HEK293 (cell line): ENCODE results near the gene PRKAB2.

ENCODE experiments used
- CTCF ChIA-PET: fragments of 350-600 bp; formaldehyde crosslinking; extraction: SDS; loops from one replicate; lab custom pipeline; 2021; ENCODE audit warnings: antibody characterized with exemption; lab: Yijun Ruan, JAX
- POLR2A ChIA-PET: fragments of 300-600 bp; formaldehyde crosslinking; extraction: SDS; loops from one replicate; lab custom pipeline; 2020; ENCODE audit warnings: antibody characterized with exemption, inconsistent platforms; lab: Yijun Ruan, JAX
- H3K27ac ChIP-seq: fragments of 200-500 bp; sonication (Bioruptor generic); 2 replicates; pipeline ENCODE4 v1.5.1; 2014; ENCODE audit warnings: low read depth, low read length, control low read depth, inconsistent platforms; ENCODE audit errors: extremely low read depth
- H3K36me3 ChIP-seq, 2 experiments: fragments of 200-500 bp in 1 of 2; sonication (Bioruptor generic) in 1 of 2; 1 replicate in 1 of 2; 2 replicates in 1 of 2; pipeline ENCODE4 v1.5.1; 2014 to 2017; ENCODE audit warnings: inconsistent platforms in 2 of 2, low read length in 2 of 2; ENCODE audit not compliant: control insufficient read depth in 2 of 2, insufficient read depth in 1 of 2
- H3K4me1 ChIP-seq: fragments of 200-500 bp; sonication (Bioruptor generic); 2 replicates; pipeline ENCODE4 v1.5.1; 2014; ENCODE audit warnings: mild to moderate bottlenecking, low read length, inconsistent platforms; ENCODE audit not compliant: control insufficient read depth, insufficient read depth
- H3K4me3 ChIP-seq: 2 replicates; pipeline ENCODE4 v1.5.1; 2011; ENCODE audit warnings: low read depth, mild to moderate bottlenecking, control low read depth, low read length, moderate library complexity
- H3K9me3 ChIP-seq: fragments of 200-500 bp; sonication (Bioruptor generic); 2 replicates; pipeline ENCODE4 v1.5.1; 2014; ENCODE audit warnings: low read depth, low read length, inconsistent platforms; ENCODE audit not compliant: control insufficient read depth, insufficient read depth
- BCL11B ChIP-seq: fragments of 450-650 bp; formaldehyde crosslinking; IDR thresholded peaks from 2 replicates; pipeline ENCODE4 v1.5.1; 2016; ENCODE audit warnings: low read depth, missing biosample characterization, missing genetic modification characterization
- EGR2 ChIP-seq: fragments of 450-650 bp; formaldehyde crosslinking; IDR thresholded peaks from 2 replicates; pipeline ENCODE4 v1.5.1; 2016; ENCODE audit warnings: low read depth, missing biosample characterization, missing genetic modification characterization
- GLI4 ChIP-seq: fragments of 450-650 bp; formaldehyde crosslinking; IDR thresholded peaks from 2 replicates; pipeline ENCODE4 v1.5.1; 2016; ENCODE audit warnings: missing biosample characterization, missing genetic modification characterization
- GLIS1 ChIP-seq: fragments of 450-650 bp; formaldehyde crosslinking; IDR thresholded peaks from 2 replicates; pipeline ENCODE4 v1.5.1; 2016; ENCODE audit warnings: missing biosample characterization, missing genetic modification characterization
- KLF1 ChIP-seq: fragments of 450-650 bp; formaldehyde crosslinking; IDR thresholded peaks from 2 replicates; pipeline ENCODE4 v1.5.1; 2016; ENCODE audit warnings: missing biosample characterization, missing genetic modification characterization
- KLF10 ChIP-seq: fragments of 450-650 bp; IDR thresholded peaks from 2 replicates; pipeline ENCODE4 v1.5.1; 2018; ENCODE audit warnings: missing biosample characterization, mild to moderate bottlenecking, missing genetic modification characterization
- KLF8 ChIP-seq: fragments of 450-650 bp; formaldehyde crosslinking; IDR thresholded peaks from 2 replicates; pipeline ENCODE4 v1.5.1; 2016; ENCODE audit warnings: missing biosample characterization, missing genetic modification characterization
- SCRT2 ChIP-seq: fragments of 450-650 bp; formaldehyde crosslinking; IDR thresholded peaks from 2 replicates; pipeline ENCODE4 v1.5.1; 2016; ENCODE audit warnings: missing biosample characterization, missing genetic modification characterization
- ZBTB8A ChIP-seq: fragments of 450-650 bp; formaldehyde crosslinking; IDR thresholded peaks from 2 replicates; pipeline ENCODE4 v1.5.1; 2016; ENCODE audit warnings: missing biosample characterization, missing genetic modification characterization
- ZEB2 ChIP-seq: fragments of 450-650 bp; formaldehyde crosslinking; IDR thresholded peaks from 2 replicates; pipeline ENCODE4 v1.5.1; 2016; ENCODE audit warnings: missing biosample characterization, missing genetic modification characterization
- ZNF112 ChIP-seq: fragments of 450-650 bp; formaldehyde crosslinking; IDR thresholded peaks from 2 replicates; pipeline ENCODE4 v1.5.0; 2017; ENCODE audit warnings: missing biosample characterization, missing genetic modification characterization
- ZNF132 ChIP-seq: fragments of 450-650 bp; formaldehyde crosslinking; IDR thresholded peaks from 2 replicates; pipeline ENCODE4 v1.5.1; 2017; ENCODE audit warnings: missing biosample characterization, missing genetic modification characterization, borderline replicate concordance
- ZNF169 ChIP-seq: fragments of 450-650 bp; formaldehyde crosslinking; IDR thresholded peaks from 2 replicates; pipeline ENCODE4 v1.5.1; 2016; ENCODE audit warnings: missing biosample characterization, missing genetic modification characterization
- ZNF266 ChIP-seq: fragments of 450-650 bp; formaldehyde crosslinking; IDR thresholded peaks from 2 replicates; pipeline ENCODE4 v1.5.1; 2016; ENCODE audit warnings: missing biosample characterization, missing genetic modification characterization, low read depth
- ZNF404 ChIP-seq: fragments of 450-650 bp; formaldehyde crosslinking; IDR thresholded peaks from 2 replicates; pipeline ENCODE4 v1.5.1; 2017; ENCODE audit warnings: missing biosample characterization, missing genetic modification characterization
- ZNF510 ChIP-seq: fragments of 450-650 bp; formaldehyde crosslinking; IDR thresholded peaks from 2 replicates; pipeline ENCODE4 v1.5.1; 2018; ENCODE audit warnings: mild to moderate bottlenecking, missing genetic modification characterization, missing biosample characterization; ENCODE audit not compliant: insufficient replicate concordance
- ZNF544 ChIP-seq: fragments of 450-650 bp; formaldehyde crosslinking; IDR thresholded peaks from 2 replicates; pipeline ENCODE4 v1.5.0; 2017; ENCODE audit warnings: missing biosample characterization, missing genetic modification characterization
- ZNF560 ChIP-seq: fragments of 450-650 bp; formaldehyde crosslinking; IDR thresholded peaks from 2 replicates; pipeline ENCODE4 v1.5.1; 2017; ENCODE audit warnings: missing biosample characterization, missing genetic modification characterization, borderline replicate concordance
- ZNF585B ChIP-seq: fragments of 450-650 bp; formaldehyde crosslinking; IDR thresholded peaks from 2 replicates; pipeline ENCODE4 v1.5.1; 2016; ENCODE audit warnings: missing biosample characterization, missing genetic modification characterization
- ZNF658 ChIP-seq: fragments of 450-650 bp; formaldehyde crosslinking; IDR thresholded peaks from 2 replicates; pipeline ENCODE4; 2016; ENCODE audit warnings: missing biosample characterization, missing genetic modification characterization
- ZNF664 ChIP-seq: fragments of 450-650 bp; formaldehyde crosslinking; IDR thresholded peaks from 2 replicates; pipeline ENCODE4 v1.5.1; 2016; ENCODE audit warnings: missing biosample characterization, missing genetic modification characterization
- ZNF701 ChIP-seq: fragments of 450-650 bp; formaldehyde crosslinking; IDR thresholded peaks from 2 replicates; pipeline ENCODE4 v1.5.1; 2016; ENCODE audit warnings: missing biosample characterization, missing genetic modification characterization
- ZNF747 ChIP-seq: fragments of 450-650 bp; formaldehyde crosslinking; IDR thresholded peaks from 2 replicates; pipeline ENCODE4 v1.5.1; 2016; ENCODE audit warnings: missing biosample characterization, missing genetic modification characterization
- ZNF830 ChIP-seq: fragments of 450-650 bp; IDR thresholded peaks from 2 replicates; pipeline ENCODE4 v1.5.0; 2018; ENCODE audit warnings: missing biosample characterization, missing genetic modification characterization, low read depth, mild to moderate bottlenecking, moderate library complexity
- ZSCAN5A ChIP-seq: fragments of 450-650 bp; formaldehyde crosslinking; IDR thresholded peaks from 2 replicates; pipeline ENCODE4 v1.5.1; 2016; ENCODE audit warnings: missing biosample characterization, missing genetic modification characterization
- TF ChIP-seq, protein P1 (sequence below): fragments of 450-650 bp; formaldehyde crosslinking; IDR thresholded peaks from 2 replicates; pipeline ENCODE4 v1.5.1; 2016; ENCODE audit warnings: missing biosample characterization, missing genetic modification characterization
- TF ChIP-seq, protein P2 (sequence below): fragments of 450-650 bp; formaldehyde crosslinking; IDR thresholded peaks from 2 replicates; pipeline ENCODE4 v1.5.1; 2016; ENCODE audit warnings: missing biosample characterization, missing genetic modification characterization

PRKAB2 gene

GRCh38 chr1:147208619-147209018, 36.3 kb upstream of the PRKAB2 start:
- CTCF ChIA-PET, result no interaction called here

GRCh38 chr1:147207192-147207591, 34.9 kb upstream of the PRKAB2 start:
- no peak for TF ChIP-seq ZEB2 (tag by site-specific recombination)
- TF ChIP-seq ZNF747 (tag by site-specific recombination), result no peak
- no peaks in the 10 kb centered on the region for H3K9me3 ChIP-seq
- CTCF ChIA-PET, result no interaction called here
- H3K4me1 ChIP-seq, result no peaks in the 10 kb centered on the region
- POLR2A ChIA-PET, result no interaction called here
- H3K27ac ChIP-seq, result no peak overlapping the region
- H3K36me3 ChIP-seq, result no peaks in the 10 kb centered on the region
- H3K4me3 ChIP-seq, result no peak overlapping the region

More at GRCh38 chr1:147208619-147209018, 36.3 kb upstream of the PRKAB2 start:
- Histone ChIP-seq H3K27ac (no peak overlapping the region), H3K4me1 (no peaks in the 10 kb centered on the region), H3K4me3 (no peak overlapping the region), H3K9me3 (no peaks in the 10 kb centered on the region), H3K36me3 (no peaks in the 10 kb centered on the region)
- TF ChIP-seq GLIS1 (tag by site-specific recombination) (no peak), ZNF830 (tag by site-specific recombination) (no peak), KLF10 (tag by site-specific recombination) (no peak), GLI4 (tag by site-specific recombination) (no peak), ZNF664 (tag by site-specific recombination) (no peak), ZSCAN5A (tag by site-specific recombination) (no peak), ZNF585B (tag by site-specific recombination) (no peak), ZNF266 (tag by site-specific recombination) (no peak), ZNF132 (no peak), KLF8 (tag by site-specific recombination) (no peak), ZNF169 (tag by site-specific recombination) (no peak), BCL11B (no peak), EGR2 (tag by site-specific recombination) (no peak), SCRT2 (tag by site-specific recombination) (no peak), ZNF701 (tag by site-specific recombination) (no peak), ZNF510 (tag by site-specific recombination) (no peak), ZNF658 (tag by site-specific recombination) (no peak), ZNF112 (tag by site-specific recombination) (no peak)
- TF ChIP-seq, protein P1, sequence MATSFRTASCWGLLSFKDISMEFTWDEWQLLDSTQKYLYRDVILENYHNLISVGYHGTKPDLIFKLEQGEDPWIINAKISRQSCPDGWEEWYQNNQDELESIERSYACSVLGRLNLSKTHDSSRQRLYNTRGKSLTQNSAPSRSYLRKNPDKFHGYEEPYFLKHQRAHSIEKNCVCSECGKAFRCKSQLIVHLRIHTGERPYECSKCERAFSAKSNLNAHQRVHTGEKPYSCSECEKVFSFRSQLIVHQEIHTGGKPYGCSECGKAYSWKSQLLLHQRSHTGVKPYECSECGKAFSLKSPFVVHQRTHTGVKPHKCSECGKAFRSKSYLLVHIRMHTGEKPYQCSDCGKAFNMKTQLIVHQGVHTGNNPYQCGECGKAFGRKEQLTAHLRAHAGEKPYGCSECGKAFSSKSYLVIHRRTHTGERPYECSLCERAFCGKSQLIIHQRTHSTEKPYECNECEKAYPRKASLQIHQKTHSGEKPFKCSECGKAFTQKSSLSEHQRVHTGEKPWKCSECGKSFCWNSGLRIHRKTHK (tag by site-specific recombination), result no peak
- POLR2A ChIA-PET, result no interaction called here

DNA sequence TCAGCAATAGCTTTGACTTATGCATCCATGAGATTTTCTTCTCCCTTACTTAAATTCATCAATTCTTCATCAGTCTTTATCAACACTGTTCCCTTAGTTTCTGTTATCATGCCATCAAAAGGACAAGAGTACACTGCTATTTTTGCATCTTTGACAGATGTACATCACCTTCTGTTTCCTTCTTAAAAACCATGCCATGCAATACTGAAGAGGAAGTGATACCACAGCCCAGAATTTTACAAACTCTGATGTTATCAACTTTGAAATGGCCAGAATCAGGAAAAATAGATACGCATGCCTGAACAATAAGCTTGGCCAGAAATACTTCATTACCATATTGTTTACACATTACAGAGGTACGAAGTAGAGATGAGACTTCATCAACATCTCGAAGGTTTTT, 31.8 kb upstream of the PRKAB2 start:
- TF ChIP-seq ZBTB8A, result no peak
- no peak for TF ChIP-seq KLF1 (tag by site-specific recombination)
- TF ChIP-seq ZNF404 (tag by site-specific recombination), result no peak
- TF ChIP-seq, protein P2, sequence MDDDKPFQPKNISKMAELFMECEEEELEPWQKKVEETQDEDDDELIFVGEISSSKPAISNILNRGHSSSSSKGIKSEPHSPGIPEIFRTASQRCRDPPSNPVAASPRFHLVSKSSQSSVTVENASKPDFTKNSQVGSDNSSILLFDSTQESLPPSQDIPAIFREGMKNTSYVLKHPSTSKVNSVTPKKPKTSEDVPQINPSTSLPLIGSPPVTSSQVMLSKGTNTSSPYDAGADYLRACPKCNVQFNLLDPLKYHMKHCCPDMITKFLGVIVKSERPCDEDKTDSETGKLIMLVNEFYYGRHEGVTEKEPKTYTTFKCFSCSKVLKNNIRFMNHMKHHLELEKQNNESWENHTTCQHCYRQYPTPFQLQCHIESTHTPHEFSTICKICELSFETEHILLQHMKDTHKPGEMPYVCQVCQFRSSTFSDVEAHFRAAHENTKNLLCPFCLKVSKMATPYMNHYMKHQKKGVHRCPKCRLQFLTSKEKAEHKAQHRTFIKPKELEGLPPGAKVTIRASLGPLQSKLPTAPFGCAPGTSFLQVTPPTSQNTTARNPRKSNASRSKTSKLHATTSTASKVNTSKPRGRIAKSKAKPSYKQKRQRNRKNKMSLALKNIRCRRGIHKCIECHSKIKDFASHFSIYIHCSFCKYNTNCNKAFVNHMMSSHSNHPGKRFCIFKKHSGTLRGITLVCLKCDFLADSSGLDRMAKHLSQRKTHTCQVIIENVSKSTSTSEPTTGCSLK, result no peak
- TF ChIP-seq SCRT2 (tag by site-specific recombination), result no peak
- no peak for TF ChIP-seq ZNF560 (tag by site-specific recombination)
- no peak for TF ChIP-seq ZNF544 (tag by site-specific recombination)
- Histone ChIP-seq H3K27ac (no peak overlapping the region), H3K9me3 (no peaks in the 10 kb centered on the region), H3K36me3 (no peaks in the 10 kb centered on the region), H3K4me3 (no peak overlapping the region), H3K4me1 (no peaks in the 10 kb centered on the region)
- ChIA-PET CTCF (no interaction called here), POLR2A (no interaction called here)
